ENCODE data around the gene MAFF. TPM values are rescaled to one million over a fixed set of nuclear protein-coding genes. Genes with fewer than 3 reads are reported as not detected.

The MAFF gene
- total RNA-seq, 4 donors from 2014 or later = 13.1 to 111 (median 24.6) TPM

DNA sequence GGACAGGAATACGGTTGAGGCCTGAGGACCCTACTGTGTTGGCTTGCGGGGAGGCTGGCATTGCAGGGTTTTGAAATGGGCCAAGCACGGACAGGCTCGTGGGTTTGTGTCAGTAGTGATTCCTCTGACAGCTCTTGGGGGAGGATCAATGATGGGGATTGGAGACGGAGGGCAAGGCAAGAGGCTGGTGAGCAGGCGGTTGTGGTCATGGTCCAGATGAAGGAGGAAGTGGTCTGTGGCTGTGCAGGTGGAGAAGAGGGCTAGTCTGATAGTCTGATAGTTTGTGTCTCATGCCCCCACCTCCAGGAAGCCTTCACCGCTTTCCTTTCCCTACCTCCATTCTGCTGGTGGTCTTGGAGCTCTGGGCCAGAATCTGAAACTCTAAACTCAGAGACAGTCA, 3.0 kb downstream of the MAFF start:
- WGBS, 2 donors = 82 to 89% methylated on average over 7 of the region's 7 CpGs
- DNase-seq = no peak
- no peaks in the 10 kb centered on the region for H3K27me3 ChIP-seq
- TF ChIP-seq, protein P1, sequence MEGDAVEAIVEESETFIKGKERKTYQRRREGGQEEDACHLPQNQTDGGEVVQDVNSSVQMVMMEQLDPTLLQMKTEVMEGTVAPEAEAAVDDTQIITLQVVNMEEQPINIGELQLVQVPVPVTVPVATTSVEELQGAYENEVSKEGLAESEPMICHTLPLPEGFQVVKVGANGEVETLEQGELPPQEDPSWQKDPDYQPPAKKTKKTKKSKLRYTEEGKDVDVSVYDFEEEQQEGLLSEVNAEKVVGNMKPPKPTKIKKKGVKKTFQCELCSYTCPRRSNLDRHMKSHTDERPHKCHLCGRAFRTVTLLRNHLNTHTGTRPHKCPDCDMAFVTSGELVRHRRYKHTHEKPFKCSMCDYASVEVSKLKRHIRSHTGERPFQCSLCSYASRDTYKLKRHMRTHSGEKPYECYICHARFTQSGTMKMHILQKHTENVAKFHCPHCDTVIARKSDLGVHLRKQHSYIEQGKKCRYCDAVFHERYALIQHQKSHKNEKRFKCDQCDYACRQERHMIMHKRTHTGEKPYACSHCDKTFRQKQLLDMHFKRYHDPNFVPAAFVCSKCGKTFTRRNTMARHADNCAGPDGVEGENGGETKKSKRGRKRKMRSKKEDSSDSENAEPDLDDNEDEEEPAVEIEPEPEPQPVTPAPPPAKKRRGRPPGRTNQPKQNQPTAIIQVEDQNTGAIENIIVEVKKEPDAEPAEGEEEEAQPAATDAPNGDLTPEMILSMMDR (IDR thresholded peaks at IDR 0.05) = no peak
- no peak for TF ChIP-seq POLR2A (IDR thresholded peaks at IDR 0.05)
- H3K27ac ChIP-seq = peak overlapping the region; percentile 32 to 100 (median 97)
- intact Hi-C loops (cut with DNase I) = loop anchor here (5.0 kb wide), 1 partner anchor 113 kb away; the partner anchor contains the start of gene CSNK1E
- no peaks in the 10 kb centered on the region for H3K9me3 ChIP-seq
- H3K4me1 ChIP-seq = peaks cover 10 to 25% of the 10 kb centered on the region in 2 donors
- H3K4me3 ChIP-seq (replicated peaks in 1 of 3) = no peak overlapping the region
- no peaks in the 10 kb centered on the region for H3K36me3 ChIP-seq

DNA sequence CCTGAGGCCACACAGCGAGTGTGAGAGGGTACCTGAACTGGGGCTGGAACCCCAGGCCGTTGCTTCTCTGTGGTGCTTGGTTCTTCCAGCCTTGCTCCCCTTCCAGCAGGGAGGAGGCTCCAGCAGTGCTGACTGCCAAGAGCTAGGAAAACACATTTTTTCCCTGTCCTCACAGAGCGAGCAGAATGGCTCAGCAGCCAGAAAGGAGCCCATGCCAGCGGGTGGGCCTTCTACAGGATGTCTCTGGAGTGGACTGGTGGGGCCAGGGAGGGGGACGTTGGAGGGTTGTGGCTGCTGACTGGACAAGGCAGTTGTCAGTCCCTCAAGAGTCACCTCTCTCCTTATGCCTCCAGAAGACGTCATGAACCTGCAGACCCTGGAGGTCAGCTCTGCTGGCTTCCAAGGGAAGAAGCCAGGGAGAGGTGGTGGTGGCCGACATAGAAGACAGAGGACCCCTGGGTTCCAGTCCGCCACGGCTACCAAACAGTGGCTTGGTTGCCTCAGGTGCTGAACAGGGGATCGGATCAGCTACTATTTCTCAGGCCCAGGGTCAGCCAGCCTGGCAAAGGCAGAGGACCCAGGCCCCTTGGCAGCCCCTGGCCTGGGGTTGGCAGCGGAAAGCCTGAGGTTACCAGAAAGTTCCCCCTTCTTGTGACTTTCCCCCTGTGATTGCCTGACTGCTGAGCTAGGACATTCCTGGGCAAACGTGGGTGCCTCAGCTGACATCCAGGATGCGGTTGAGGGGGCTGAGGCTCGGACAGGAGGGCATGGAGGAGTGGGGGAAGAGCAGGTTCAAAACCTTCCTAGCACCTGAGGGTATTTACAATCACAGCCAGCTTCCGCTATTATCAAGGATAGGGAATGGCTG, 3.7 kb downstream of the MAFF start:
- DNase-seq = peak; percentile 56 to 72
- no peaks in the 10 kb centered on the region for H3K36me3 ChIP-seq
- H3K4me3 ChIP-seq (replicated peaks in 1 of 3) = no peak overlapping the region
- WGBS, 2 donors = 59 to 78% methylated on average over 11 to 15 of the region's 15 CpGs
- peak overlapping the region; percentile 68 to 100 (median 97) for H3K27ac ChIP-seq
- H3K9me3 ChIP-seq = no peaks in the 10 kb centered on the region
- no peaks in the 10 kb centered on the region for H3K27me3 ChIP-seq
- intact Hi-C loops (cut with DNase I) = no loop called here
- TF ChIP-seq POLR2A (IDR thresholded peaks at IDR 0.05) = peak in 1 of 2 donors; percentile 10
- TF ChIP-seq, protein P1 (IDR thresholded peaks at IDR 0.05) = no peak
- peaks cover 10 to 25% of the 10 kb centered on the region in 2 donors for H3K4me1 ChIP-seq

DNA sequence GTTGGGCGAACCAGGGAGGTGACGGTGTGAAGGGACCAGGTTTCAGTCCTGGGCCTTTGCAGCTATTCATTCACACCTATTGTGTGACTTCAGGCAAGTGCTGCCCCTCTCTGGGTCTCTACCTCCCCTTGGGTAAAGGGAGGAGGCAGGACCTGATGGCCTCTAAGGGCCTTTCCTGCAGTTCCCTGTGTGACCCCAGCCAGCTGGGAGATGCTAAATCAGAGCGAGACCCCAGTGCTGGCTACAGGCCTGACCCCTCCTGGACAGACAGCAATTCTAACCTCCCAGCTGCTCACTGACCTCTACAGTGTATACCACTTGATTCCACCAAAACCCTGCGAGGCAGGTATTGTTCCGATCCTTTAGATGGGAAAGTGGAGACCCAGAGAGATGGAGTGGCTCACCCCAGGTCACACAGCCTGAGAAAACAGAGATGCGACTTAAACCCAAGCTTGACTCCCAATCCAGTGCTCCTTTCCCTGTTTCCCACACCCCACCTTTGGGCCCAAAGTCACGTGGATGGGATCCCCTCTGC, 6.2 kb downstream of the MAFF start:
- TF ChIP-seq, protein P1 (IDR thresholded peaks at IDR 0.05) = no peak
- no peak for TF ChIP-seq POLR2A (IDR thresholded peaks at IDR 0.05)
- Histone ChIP-seq H3K4me1 (peaks cover 10 to 25% of the 10 kb centered on the region in 2 donors), H3K4me3 (replicated peaks in 1 of 3) (no peak overlapping the region), H3K36me3 (no peaks in the 10 kb centered on the region), H3K27me3 (no peaks in the 10 kb centered on the region), H3K27ac (no peak overlapping the region), H3K9me3 (no peaks in the 10 kb centered on the region)
- WGBS, 2 donors = 87 to 89% methylated on average over 4 to 7 of the region's 7 CpGs
- DNase-seq = no peak
- intact Hi-C loops (cut with DNase I) = no loop called here

DNA sequence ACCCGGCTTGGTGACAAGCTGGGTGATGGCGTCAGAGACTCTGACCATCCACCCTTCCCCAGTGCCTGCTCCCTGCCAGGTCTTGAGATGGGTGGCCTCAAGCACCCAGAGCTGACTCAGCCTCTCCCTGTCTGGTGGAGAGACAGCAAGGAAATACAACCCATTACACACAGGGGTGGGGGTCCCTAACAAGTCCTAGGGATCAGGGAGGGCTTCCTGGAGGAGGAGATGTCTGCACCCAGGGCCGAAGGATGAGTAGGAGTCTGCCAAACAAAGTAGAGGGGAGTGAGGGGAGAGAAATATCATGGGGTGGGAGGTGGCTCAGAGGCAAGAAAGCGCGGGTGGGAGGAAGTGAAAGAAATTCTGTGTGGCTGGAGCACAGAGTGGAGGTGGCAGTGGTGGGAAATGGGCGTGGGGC, 6.8 kb downstream of the MAFF start:
- Histone ChIP-seq H3K27me3 (no peaks in the 10 kb centered on the region), H3K4me1 (peaks cover 7 to 21% of the 10 kb centered on the region in 2 donors), H3K4me3 (replicated peaks in 1 of 3) (no peak overlapping the region), H3K9me3 (no peaks in the 10 kb centered on the region), H3K27ac (no peak overlapping the region), H3K36me3 (no peaks in the 10 kb centered on the region)
- intact Hi-C loops (cut with DNase I) = no loop called here
- no peak for DNase-seq
- 91 to 94% methylated on average over 5 of the region's 6 CpGs for WGBS, 2 donors
- no peak for TF ChIP-seq POLR2A (IDR thresholded peaks at IDR 0.05)
- TF ChIP-seq, protein P1 (IDR thresholded peaks at IDR 0.05) = no peak

DNA sequence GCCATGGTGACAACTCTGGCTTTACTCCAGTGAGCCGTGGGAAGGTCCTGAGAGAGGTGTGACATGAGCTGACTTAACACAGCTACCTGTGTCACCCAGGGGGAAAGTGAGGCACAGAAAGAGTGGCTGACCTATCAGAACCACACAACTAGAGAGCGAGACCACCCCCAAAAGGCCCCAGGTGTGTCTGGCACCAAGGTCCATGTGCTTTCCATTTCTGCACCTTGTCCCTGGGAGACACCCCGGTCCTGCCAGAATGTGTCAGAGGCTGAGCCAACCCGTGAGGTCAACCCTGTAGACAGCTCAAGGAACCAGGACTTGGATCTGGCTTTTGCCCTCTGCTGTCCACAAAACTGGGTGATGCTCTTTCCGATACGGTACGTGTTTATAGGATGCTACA, 9.8 kb downstream of the MAFF start:
- H3K4me1 ChIP-seq = peaks cover 6 to 9% of the 10 kb centered on the region in 2 donors
- TF ChIP-seq POLR2A (IDR thresholded peaks at IDR 0.05) = no peak
- TF ChIP-seq, protein P1 (IDR thresholded peaks at IDR 0.05) = no peak
- no peaks in the 10 kb centered on the region for H3K9me3 ChIP-seq
- no peaks in the 10 kb centered on the region for H3K27me3 ChIP-seq
- H3K27ac ChIP-seq = no peak overlapping the region
- intact Hi-C loops (cut with DNase I) = no loop called here
- 96 to 99% methylated on average over 7 of the region's 7 CpGs for WGBS, 2 donors
- no peak for DNase-seq
- H3K36me3 ChIP-seq = no peaks in the 10 kb centered on the region
- H3K4me3 ChIP-seq (replicated peaks in 1 of 3) = no peak overlapping the region

Measured in thyroid gland (tissue), 4 donors.